ENCODE data around the gene TIMM23B. TPM values are rescaled to one million over a fixed set of nuclear protein-coding genes. Genes with fewer than 3 reads are reported as not detected.
A peak's percentile ranks its signal among the peaks of the same experiment; 100 is the strongest.
"Not testable (repeated sequence)": the region's sequence is repeated elsewhere in the genome, so short reads cannot be mapped to it uniquely, and the experiment has no call there.

TIMM23B gene
- total RNA-seq, 1 donor from 2014 or later: 11.7 TPM

DNA sequence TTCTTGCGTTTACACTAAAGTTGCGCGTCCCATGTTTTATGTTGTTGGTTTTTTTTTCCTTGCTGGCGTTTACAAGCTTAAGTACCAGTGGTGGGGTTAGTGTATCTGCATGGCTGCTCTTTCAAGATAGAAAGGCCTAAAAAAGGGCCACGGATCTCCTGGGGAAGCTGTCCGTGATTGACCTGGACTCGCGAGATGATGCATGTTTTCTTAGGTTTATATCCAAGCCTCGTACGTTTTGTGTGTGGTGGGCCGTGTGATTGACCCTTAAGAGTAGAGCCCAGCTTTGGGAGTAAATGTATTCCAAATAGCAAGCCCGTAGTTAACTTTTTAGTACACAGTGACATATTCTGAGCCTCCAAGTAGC lies 469 bp downstream of the TIMM23B start:
- ATAC-seq: peak in 1 of 2 donors; percentile 48
- H3K36me3 ChIP-seq: peaks cover 13% of the 10 kb centered on the region
- intact Hi-C loops (cut with DNase I); H3K27me3 ChIP-seq (ENCODE audit: low read depth); DNase-seq; H3K9me3 ChIP-seq: not testable (repeated sequence)
- H3K27ac ChIP-seq: peak overlapping the region; percentile 75
- peaks cover 18% of the 10 kb centered on the region for H3K4me1 ChIP-seq
- peak overlapping the region; percentile 78 for H3K4me3 ChIP-seq

DNA sequence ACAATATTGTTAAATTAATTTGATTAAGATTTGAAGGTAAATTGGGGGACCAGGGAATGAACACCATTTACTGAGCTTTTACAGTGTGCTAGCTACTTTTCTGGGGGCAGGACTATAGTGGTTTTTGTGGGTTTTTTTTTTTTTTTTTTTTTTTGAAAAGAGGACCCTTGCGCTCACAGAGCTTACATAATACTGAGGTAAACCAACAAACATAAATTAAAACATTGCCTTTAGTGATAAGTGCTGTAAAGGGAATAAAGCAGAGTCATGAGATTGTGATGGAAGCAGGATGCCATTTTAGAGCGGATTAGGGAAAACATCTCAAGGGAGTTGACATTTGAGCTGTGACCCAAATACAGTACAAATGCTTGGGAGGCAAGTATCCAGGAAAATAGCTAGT lies 1.8 kb downstream of the TIMM23B start:
- DNase-seq; H3K9me3 ChIP-seq; H3K27ac ChIP-seq; H3K27me3 ChIP-seq (ENCODE audit: low read depth); ATAC-seq; H3K4me3 ChIP-seq; intact Hi-C loops (cut with DNase I): not testable (repeated sequence)
- Histone ChIP-seq H3K36me3 (peaks cover 19% of the 10 kb centered on the region), H3K4me1 (peaks cover 18% of the 10 kb centered on the region)

DNA sequence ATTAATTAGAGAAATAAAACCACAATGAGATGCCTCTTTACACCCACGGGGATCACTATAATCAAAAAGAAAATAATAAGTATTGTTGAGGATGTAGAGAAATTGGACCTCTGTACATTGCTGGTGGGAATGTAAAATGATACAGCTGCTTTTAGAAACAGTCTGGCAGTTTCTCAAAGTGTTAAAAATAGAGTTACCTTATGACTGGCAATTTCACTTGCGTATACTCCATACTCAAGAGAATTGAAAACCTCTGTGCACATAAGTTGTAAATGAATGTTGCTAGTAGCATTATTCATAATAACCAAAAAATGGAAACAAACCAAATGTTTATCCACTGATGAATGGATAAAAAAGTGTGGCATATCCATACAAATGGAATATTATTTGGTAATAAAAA lies 6.3 kb downstream of the TIMM23B start:
- intact Hi-C loops (cut with DNase I): not testable (repeated sequence)

DNA sequence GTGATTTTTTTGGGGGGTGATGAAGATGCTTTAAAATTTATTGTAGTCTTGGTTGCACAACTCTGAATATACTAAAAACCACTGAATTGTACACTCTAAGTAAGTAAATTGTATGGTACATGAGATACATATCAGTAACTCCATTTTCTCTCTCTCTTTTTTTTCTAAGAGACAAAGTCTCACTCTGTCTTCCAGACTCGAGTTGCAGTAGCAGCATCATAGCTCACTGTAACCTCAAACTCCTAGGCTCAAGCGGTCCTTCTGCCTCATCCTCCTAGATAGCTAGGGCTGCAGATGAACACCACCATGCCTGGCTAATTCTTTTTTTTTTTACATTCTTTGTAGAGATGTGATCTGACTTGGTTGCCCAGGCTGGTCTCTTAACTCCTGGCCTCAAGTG lies 6.9 kb downstream of the TIMM23B start:
- H3K9me3 ChIP-seq; H3K27me3 ChIP-seq (ENCODE audit: low read depth); H3K27ac ChIP-seq; intact Hi-C loops (cut with DNase I); H3K4me3 ChIP-seq; H3K4me1 ChIP-seq; DNase-seq; ATAC-seq: not testable (repeated sequence)
- H3K36me3 ChIP-seq: peaks cover 19% of the 10 kb centered on the region

More for the DNA sequence above, 6.3 kb downstream of the TIMM23B start:
- not testable (repeated sequence) for H3K27me3 ChIP-seq (ENCODE audit: low read depth); DNase-seq; H3K4me3 ChIP-seq; H3K9me3 ChIP-seq; H3K27ac ChIP-seq; ATAC-seq; H3K4me1 ChIP-seq
- H3K36me3 ChIP-seq: peaks cover 19% of the 10 kb centered on the region

DNA sequence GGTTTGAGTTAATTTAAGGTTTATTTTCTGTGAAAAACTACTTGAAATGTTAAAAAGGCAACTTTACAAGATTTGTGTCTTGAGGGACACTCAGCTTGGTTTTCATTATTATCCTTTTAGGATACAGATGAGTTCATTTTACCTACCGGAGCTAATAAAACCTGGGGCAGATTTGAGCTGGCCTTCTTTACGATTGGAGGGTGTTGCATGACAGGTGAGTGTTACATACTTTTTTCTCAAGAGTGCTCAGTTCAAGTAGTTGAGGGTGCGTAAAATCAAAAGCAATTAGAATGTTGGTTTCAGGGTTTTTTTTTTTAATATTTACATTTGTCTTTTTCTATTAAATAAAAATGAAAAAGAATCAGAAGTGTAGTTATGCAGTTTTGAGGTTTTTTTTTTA lies 10.2 kb downstream of the TIMM23B start:
- H3K27ac ChIP-seq; H3K4me1 ChIP-seq; intact Hi-C loops (cut with DNase I); H3K27me3 ChIP-seq (ENCODE audit: low read depth); H3K4me3 ChIP-seq; DNase-seq; H3K9me3 ChIP-seq: not testable (repeated sequence)
- peaks cover 25% of the 10 kb centered on the region for H3K36me3 ChIP-seq
- peak in 1 of 2 donors; percentile 59 for ATAC-seq

DNA sequence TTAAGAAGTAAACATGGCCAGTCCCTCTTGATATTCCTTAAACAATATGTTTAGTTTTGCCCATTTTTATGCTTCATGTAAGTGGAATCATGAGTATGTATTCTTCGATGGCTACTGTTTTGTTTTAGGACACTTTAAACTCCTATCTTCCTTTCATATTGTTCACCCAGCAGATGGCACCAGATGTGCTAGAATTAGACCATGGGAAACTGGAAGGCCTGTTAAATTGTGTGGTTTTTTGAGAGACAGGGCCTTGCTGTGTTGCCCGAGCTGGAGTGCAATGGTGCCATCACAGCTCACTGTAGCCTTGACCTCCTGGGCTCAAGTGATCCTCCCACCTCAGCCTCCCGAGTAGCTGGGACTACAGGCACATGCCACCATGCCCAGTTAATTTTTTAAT lies 11.3 kb downstream of the TIMM23B start:
- peaks cover 25% of the 10 kb centered on the region for H3K36me3 ChIP-seq
- H3K27me3 ChIP-seq (ENCODE audit: low read depth); intact Hi-C loops (cut with DNase I); ATAC-seq; H3K27ac ChIP-seq; H3K9me3 ChIP-seq; DNase-seq; H3K4me3 ChIP-seq; H3K4me1 ChIP-seq: not testable (repeated sequence)

DNA sequence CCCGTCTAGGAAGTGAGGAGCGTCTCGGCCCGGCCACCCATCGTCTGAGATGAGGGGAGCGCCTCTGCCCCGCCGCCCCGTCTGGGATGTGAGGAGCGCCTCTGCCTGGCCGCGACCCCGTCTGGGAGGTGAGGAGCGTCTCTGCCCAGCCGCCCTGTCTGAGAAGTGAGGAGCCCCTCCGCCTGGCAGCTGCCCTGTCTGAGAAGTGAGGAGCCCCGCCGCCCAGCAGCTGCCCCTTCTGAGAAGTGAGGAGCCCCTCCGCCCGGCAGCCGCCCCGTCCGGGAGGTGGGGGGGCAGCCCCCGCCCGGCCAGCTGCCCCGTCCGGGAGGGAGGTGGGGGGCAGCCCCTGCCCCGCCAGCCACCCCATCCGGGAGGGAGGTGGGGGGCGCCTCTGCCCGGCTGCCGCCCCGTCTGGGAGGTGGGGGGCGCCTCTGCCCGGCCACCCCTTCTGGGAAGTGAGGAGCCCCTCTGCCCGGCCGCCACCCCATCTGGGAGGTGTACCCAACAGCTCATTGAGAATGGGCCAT lies 28.5 kb downstream of the TIMM23B start:
- not testable (repeated sequence) for DNase-seq

DNA sequence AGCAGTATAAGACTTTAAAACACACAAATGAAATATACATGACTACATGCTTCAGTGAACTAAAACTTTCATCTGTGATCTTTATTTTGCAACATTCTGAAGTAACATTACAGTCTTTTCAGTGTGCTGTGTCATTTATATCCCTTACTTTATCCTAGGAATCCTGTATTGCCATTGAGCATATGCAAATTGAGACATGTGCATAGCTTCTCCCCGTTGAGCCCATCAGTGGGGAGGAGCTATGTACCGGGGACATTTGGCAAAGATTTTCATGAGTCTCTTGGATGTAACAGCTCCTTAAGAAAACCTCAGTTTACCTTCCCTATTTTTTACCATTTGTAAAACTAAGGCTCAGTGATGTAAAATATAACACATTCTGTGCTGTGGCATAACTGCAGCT lies 29.6 kb downstream of the TIMM23B start:
- H3K36me3 ChIP-seq; intact Hi-C loops (cut with DNase I); DNase-seq; H3K4me1 ChIP-seq; H3K9me3 ChIP-seq; H3K27ac ChIP-seq; ATAC-seq; H3K4me3 ChIP-seq; H3K27me3 ChIP-seq (ENCODE audit: low read depth): not testable (repeated sequence)

More for the DNA sequence above, 28.5 kb downstream of the TIMM23B start:
- intact Hi-C loops (cut with DNase I); H3K36me3 ChIP-seq; ATAC-seq; H3K9me3 ChIP-seq; H3K4me1 ChIP-seq; H3K27me3 ChIP-seq (ENCODE audit: low read depth); H3K4me3 ChIP-seq; H3K27ac ChIP-seq: not testable (repeated sequence)

DNA sequence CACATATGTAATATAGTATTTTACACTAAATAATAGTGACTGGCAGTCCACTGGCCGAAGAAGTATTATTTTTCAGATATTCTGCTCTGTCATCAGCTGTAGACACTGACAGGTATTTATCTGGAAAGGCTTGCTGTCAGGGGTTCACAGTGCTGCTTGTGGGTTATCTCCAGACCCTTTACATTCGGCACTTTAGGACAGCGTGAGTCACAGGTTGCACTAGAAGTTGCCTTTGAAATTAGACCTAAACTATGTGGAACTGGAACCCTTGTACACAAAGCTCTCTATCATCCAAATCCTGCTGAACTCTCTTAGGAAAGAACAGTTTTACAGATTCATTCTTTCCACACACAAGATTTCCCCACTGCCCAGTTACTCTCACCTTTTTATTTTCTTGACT lies 30.2 kb downstream of the TIMM23B start:
- ATAC-seq; DNase-seq; H3K27me3 ChIP-seq (ENCODE audit: low read depth); H3K27ac ChIP-seq; intact Hi-C loops (cut with DNase I); H3K4me1 ChIP-seq; H3K4me3 ChIP-seq; H3K36me3 ChIP-seq; H3K9me3 ChIP-seq: not testable (repeated sequence)

DNA sequence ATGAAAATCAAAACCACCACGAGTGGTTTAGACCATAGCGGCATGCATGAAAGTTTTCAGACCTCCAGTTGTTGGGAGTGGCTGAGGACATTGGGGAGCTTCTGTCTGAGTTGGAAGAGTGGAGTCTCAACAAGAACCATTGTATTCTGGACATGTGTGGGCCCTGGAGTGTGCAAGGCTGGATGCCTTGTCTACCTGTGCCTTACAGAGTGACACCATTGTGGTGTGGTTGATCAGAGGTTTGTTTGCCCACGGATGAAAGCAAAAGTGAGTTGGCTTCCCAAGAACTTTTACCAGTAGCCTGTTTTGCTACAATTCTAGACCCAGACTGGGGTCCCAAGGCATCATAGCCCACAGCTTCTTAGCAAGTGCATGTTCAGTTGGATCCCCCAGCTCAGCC lies 35.9 kb downstream of the TIMM23B start:
- H3K36me3 ChIP-seq; DNase-seq; H3K4me1 ChIP-seq; intact Hi-C loops (cut with DNase I); H3K9me3 ChIP-seq; H3K4me3 ChIP-seq; H3K27me3 ChIP-seq (ENCODE audit: low read depth); ATAC-seq; H3K27ac ChIP-seq: not testable (repeated sequence)

DNA sequence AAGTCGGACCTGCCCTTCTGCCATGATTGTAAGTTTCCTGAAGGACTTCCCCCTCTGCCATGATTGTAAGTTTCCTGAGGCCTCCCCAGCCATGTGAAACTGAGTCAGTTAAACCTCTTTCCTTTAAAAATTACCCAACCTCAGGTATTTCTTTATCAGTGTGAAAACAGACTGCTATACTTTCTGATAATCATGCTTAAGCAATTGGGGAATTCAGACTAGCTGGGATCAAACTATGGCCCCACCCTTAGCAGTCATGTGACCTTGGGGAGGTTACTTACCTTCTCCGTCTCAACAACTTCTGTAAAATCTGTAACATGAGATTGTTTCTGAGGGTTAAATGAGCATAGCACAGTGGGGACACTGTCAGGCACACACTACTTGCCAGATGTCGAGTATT lies 45.4 kb downstream of the TIMM23B start:
- H3K9me3 ChIP-seq; intact Hi-C loops (cut with DNase I); H3K27me3 ChIP-seq (ENCODE audit: low read depth); H3K4me3 ChIP-seq; H3K36me3 ChIP-seq; DNase-seq; H3K27ac ChIP-seq; ATAC-seq; H3K4me1 ChIP-seq: not testable (repeated sequence)

DNA sequence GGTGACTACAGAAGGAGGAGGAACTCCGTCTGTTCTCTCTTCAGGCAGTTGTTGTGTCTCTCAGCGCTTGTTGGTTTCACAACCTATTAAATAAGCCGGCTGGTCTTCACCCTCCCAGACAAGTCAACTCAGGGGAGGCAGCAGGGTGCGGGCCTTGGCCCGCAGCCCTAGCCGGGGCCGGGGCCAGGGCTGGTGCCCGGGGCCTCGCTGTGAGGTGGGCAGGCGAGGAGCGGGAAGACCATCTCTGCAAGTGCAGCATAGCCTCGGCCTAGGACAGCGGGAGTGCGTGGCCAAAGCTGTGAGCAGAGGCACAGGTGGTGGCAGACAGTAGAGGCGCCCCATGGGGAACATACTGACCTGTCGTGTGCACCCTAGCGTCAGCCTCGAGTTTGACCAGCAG lies 46.5 kb downstream of the TIMM23B start, which contains the start of gene AGAP6:
AGAP6 (plus strand) TSS at position 31 of the 400 bp plus-strand sequence; CDS start at position 341, 310 bp downstream.
- H3K4me3 ChIP-seq; intact Hi-C loops (cut with DNase I); ATAC-seq: not testable (repeated sequence)

DNA sequence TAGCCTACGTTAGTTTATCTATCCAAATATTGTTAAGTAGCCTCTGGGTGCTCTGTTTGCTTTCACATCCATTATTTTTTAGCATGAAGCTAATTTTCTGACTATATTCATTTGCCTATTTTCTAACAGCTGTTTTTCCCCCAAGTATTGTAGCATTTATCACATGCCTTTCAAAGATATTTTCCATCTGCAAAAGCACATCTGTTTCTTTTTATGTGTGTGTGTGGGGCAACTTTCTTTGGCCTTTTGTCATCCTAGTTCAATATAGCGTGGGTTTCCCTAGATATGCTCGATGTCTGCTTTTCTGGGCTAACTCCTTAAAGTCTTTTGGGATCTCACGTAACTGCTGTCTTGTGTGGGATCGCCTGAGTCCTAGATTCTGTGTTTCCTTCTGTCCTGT lies 53.5 kb downstream of the TIMM23B start:
- H3K4me3 ChIP-seq; DNase-seq; H3K4me1 ChIP-seq; H3K27ac ChIP-seq; ATAC-seq; H3K9me3 ChIP-seq; intact Hi-C loops (cut with DNase I); H3K27me3 ChIP-seq (ENCODE audit: low read depth): not testable (repeated sequence)
- H3K36me3 ChIP-seq: peaks cover 11% of the 10 kb centered on the region

More for the DNA sequence above, 46.5 kb downstream of the TIMM23B start, which contains the start of gene AGAP6:
- not testable (repeated sequence) for H3K36me3 ChIP-seq; H3K9me3 ChIP-seq; H3K27ac ChIP-seq; DNase-seq; H3K27me3 ChIP-seq (ENCODE audit: low read depth); H3K4me1 ChIP-seq

DNA sequence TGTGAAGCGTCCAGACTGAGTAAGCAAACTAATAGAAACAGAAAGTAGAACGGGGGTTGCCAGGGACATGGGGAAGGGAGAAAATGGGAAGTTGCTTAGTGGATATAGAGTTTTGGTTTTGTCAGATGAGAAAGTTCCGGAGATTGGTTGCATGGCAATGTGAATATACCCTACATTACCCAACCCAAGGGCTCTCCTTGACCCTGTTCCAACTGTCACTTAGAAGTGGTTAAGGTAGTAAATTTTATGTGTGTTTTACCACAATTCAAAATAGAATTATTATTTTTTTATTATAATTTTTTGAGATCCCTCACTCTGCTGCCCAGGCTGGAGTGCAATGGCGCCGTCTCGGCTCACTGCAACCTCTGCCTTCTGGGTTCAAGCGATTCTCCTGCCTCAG lies 72.2 kb downstream of the TIMM23B start:
- DNase-seq; H3K36me3 ChIP-seq; H3K9me3 ChIP-seq; H3K27ac ChIP-seq; intact Hi-C loops (cut with DNase I); ATAC-seq; H3K4me1 ChIP-seq; H3K4me3 ChIP-seq; H3K27me3 ChIP-seq (ENCODE audit: low read depth): not testable (repeated sequence)

Measured in lower lobe of right lung (tissue), 2 donors.